GM19372 (cell line): ENCODE results near the gene ANKRD39.
"Not testable (repeated sequence)": the region's sequence is repeated elsewhere in the genome, so short reads cannot be mapped to it uniquely, and the experiment has no call there.

Experiments used
- ATAC-seq: cut with Tn5 transposase; IDR thresholded peaks from one replicate; pipeline ENCODE4 v1.9.1; 2021; ENCODE audit warnings: mild to moderate bottlenecking, low read depth, moderate library complexity; ENCODE audit not compliant: unreplicated experiment

Gene ANKRD39

DNA sequence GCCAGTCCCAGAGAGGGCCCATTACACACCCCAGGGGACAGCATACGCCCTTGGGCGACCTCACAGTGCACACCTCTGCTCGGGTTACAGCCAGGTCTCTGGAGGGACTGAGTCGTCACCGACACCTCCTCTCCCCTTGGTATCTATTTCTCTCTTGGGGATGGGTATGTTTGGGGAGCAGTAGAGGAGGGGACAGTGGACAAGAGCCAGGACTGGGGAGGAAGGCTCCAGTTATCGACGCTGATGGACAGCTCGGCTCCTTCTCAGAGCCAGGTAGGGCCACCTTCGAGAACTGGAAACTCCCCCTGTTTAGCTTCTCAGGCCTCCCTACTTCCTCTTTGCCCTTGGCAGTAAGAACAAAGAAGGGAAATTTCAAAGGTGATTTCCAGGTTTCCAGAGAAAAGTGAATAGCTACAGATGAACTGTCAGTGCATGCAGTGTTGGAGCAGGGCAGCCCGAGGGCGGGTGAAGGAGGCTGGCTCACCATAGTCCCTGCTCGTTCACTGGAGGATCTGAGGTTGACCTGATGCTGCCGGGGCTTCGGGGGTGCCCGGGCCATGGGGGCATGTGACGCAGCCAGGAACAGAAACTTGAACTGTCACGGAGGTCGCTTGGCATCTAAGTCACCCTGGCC, 16.5 kb upstream of the ANKRD39 start:
- peak; percentile 47 for ATAC-seq

DNA sequence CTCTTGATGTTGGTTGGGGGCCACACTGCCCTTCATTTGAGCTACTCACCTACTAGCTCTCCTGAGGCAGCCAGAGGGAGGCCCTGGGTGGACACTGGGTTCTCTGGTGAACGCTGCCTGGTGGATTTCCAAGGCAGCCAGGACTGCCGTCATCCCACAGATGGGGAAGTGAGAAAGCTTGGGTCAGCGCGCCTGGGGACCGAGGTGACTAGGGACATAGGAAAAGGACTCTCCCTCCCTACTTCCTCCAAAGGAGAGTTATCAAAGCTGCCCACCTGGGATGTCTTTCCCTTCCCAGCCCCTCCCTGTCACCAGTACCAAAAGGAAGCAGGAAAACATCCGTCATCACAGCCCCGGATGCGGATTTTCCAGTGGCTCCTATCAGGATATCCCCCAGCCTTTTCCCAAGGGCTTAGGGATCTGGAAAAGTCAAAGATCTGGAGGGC, 15.9 kb upstream of the ANKRD39 start:
- no peak for ATAC-seq

DNA sequence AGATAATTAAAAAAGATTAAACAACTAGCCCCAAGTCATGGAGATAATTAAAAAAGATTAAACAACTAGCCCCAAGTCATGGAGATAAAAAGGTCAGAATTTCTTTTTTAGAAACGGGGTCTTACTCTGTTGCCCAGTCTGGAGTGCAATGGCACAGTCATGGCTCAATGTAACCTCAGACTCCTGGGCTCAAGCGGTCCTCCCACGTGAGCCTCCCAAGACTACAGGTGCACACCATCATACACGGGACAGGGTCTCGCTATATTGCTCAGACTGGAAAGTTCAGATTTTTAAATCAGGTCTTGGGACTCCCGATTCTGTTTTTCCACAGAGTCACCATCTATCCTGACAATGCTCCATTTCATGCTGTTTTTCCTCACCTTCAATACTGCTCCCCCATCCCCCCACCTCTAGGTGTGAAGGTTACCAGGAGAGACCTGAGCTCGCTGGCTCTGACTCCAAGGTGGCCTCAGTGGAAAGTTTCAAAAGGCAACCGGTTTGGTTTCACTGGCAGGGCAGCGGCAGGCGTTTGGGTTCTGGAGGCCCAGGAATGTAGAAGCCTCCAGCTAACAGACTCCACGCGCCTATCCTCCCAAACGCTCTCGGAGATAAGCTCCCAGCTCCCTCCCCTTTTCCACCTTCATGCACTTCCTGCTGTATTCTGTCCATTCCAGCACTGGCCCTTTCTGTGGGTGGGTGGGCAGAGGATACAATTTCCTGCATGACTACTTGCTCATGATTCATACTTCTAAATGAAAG, 15.0 kb upstream of the ANKRD39 start:
- ATAC-seq: no peak

DNA sequence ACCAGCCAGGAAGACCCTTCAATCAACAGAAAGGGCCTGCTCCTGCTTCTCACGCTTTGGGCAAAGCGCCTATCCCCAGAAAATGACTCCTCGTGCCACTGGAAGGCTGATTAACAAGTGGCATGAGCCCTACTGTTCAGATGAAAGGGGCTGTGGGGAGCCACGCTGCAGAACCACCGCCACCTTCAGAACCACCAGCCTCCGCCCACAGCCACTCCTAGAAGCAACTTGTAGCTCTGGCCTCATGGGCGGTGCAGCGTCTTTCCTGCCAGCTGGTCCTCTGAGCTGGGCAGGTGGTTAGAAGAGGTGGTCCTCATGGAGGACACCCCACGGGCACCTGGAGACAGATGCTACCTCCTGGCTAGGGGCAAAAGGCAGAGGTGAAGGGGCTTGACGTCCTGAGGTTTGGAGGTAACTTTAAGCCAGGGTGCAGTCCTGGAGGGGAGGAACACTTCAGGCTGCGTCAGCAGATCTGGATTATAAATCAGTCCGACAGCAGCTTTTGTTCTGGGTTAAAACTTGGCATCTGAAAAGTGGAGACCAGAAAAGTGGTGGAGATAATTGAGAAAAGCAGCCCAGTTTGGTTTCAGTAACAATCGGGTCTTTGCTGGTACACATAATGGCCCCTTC, 12.9 kb upstream of the ANKRD39 start:
- ATAC-seq: no peak

GRCh38 chr2:96869822-96870625, 12.2 kb upstream of the ANKRD39 start, which contains the start of gene SEMA4C:
SEMA4C (minus strand) TSS chr2:96870080; CDS start chr2:96867886, 2,194 bp downstream.
- ATAC-seq: no peak

- ATAC-seq: peak; percentile 12
These were observed 11.5 kb upstream of the ANKRD39 start for GRCh38 chr2:96869281-96869821.

DNA sequence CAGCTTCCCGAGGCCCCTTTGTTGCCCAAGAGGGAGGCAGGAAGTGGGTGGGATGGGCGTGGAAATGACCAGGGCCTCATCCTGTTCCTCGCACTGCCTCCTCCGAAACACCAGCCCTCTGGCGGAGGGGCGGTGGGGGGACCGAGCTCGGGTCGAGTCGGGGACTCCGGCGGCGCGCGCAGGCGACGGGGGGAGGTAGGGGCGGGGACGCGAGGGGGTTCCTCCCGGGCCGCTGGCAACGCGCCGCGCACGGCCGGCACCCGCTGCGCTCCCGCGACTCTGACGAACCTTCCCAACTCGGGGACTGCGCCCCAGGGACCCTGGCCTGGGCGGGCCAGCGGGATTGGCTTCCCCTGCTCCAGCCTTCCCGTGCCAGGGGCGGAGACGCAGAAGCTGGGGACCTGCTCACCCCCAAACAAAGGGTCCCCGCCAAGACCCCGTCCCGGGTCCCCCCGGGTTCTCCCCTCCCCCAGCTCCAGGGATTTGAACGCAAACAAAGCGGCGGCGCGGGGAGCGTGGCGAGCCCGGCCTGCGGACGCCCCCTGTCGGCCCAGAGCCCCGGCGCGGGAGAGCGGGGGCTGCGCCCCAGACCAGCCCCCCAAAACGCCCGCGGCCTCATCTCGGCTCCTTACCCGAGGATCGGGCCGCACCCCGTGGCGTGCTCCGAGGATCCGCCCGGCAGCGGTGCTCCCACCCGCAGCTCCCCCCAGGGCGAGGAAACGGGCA, 10.9 kb upstream of the ANKRD39 start:
- ATAC-seq: peak; percentile 47

DNA sequence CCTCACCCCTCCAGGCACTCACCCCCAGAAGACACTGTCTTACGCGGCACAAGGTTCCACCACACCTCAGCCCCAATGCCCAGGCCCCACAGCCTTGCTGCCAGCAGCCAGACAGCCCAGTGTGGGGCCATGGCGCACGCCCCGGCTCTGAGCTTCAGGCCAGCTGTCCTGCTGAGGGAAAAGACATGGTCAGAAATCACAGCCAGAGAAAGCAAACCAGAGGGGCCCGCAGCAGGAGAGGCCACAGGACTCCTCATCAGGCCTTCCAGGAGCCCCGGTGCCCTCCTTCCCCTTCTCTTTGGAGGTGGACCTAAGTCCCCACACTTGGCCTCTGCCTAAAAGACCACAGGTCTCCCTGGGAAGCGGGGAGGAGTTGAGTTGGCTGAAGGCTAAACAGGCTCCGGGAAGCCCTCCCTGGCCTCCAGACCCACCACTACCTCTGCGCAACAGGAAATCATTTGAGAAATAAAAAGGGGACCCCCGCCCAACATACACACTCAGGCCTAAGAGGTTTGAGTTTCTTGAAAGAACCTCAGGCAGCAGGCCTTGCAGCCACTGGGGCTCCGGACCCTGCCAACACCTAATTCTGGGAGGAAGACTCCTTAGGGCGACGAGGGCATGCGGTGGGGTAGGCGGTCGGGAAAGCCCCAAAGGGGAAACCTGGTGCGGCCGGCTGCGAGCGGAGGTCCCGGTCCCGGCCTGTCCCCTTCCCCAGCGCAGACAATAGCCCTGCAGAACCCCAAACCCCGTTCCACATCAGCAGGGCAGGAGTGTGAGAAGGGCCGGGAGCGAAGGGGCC, 10.1 kb upstream of the ANKRD39 start:
- ATAC-seq: peak; percentile 11

- ATAC-seq: no peak
These were observed 9.4 kb upstream of the ANKRD39 start for GRCh38 chr2:96866986-96867755.

DNA sequence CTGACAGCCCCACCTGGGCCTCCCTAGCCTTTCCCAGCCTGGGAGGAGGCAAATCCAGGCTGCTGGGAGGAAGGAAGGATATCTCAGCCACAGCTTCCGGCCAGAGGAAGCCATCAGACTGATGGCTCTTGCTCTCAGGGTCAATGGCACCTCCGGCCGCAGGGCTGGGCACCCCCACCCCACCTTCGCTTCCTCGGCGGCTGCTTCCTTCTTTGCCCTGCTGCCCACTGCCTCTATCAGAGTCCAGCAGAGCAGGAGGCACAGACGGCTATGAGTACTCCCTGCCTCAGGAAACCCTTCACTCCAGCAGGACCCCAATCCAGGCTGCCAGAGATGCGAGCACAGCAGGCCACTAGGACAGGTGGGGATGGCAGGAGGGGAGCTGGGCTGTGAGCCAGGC, 8.8 kb upstream of the ANKRD39 start:
- ATAC-seq: no peak

- no peak for ATAC-seq
These were observed 8.3 kb upstream of the ANKRD39 start for GRCh38 chr2:96866149-96866548.

DNA sequence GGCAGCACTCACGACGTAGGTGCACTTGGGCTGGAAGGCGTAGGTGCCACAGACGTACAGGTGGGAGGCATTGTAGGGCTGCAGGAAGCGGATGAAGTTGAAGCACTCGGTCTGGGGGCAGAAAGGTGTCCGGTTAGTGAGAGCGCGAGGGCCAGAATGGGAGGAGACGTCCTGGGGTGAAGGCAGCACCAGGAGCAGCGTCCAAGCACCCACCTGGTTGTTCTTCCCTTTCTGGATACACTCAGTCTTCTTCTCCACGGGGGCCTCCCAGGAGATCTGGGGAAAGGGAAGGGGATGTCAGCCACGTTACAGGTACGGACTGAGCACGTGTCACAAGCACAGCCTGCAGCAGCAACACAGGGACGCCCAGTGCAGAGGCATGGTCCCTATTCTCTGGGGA, 7.8 kb upstream of the ANKRD39 start:
- ATAC-seq: no peak

GRCh38 chr2:96864343-96865091, 6.7 kb upstream of the ANKRD39 start:
- no peak for ATAC-seq

- no peak for ATAC-seq
These were observed 5.9 kb upstream of the ANKRD39 start for GRCh38 chr2:96863575-96864342.

GRCh38 chr2:96863056-96863455, 5.2 kb upstream of the ANKRD39 start:
- not testable (repeated sequence) for ATAC-seq

GRCh38 chr2:96861074-96861473, 3.3 kb upstream of the ANKRD39 start:
- ATAC-seq: no peak
